CD4-positive, alpha-beta T cell (primary cell): ENCODE measurements around the gene SNRNP70. TPM values are rescaled to one million over a fixed set of nuclear protein-coding genes. Genes with fewer than 3 reads are reported as not detected.
"Not testable (repeated sequence)": the region's sequence is repeated elsewhere in the genome, so short reads cannot be mapped to it uniquely, and the experiment has no call there.

Source experiments
- ATAC-seq: fragments of 200-7000 bp; cut with Tn5 transposase; one replicate; pipeline ENCODE4 v1.10.0; 2022; ENCODE audit warnings: mild to moderate bottlenecking; ENCODE audit not compliant: poor library complexity
- CTCF ChIA-PET: fragments of 350-600 bp; sonication (Branson Sonifier 250); formaldehyde crosslinking; loops from one replicate; lab custom pipeline; 2021; ENCODE audit warnings: antibody characterized with exemption, inconsistent platforms; lab: Charles Lee
- POLR2A ChIA-PET: fragments of 350-600 bp; sonication (Branson Sonifier 250); formaldehyde crosslinking; loops from one replicate; lab custom pipeline; 2021; ENCODE audit warnings: antibody characterized with exemption, inconsistent platforms; lab: Charles Lee
- DNase-seq, 14 experiments: peaks; one replicate each; pipeline ENCODE4 v3.0.0-alpha.2; 2013 to 2020; ENCODE audit warnings: mixed read lengths in 2 of 14
- H3K27ac ChIP-seq, 2 donors: one replicate each; pipeline versions ENCODE4 v1.5.1 to v1.7.0; 2013; ENCODE audit warnings: low read length in 2 of 2, low read depth in 1 of 2, mild to moderate bottlenecking in 1 of 2
- H3K27me3 ChIP-seq, 2 experiments: 1 replicate in 1 of 2; 2 replicates in 1 of 2; pipeline versions ENCODE4 v1.6.1 to v1.7.0; 2013; ENCODE audit warnings: low read length in 2 of 2, control low read depth in 1 of 2, mild to moderate bottlenecking in 1 of 2, moderate library complexity in 1 of 2; ENCODE audit not compliant: insufficient read depth in 2 of 2, control insufficient read depth in 1 of 2
- H3K36me3 ChIP-seq: one replicate; pipeline ENCODE4 v1.6.1; 2013; ENCODE audit warnings: low read length, control low read depth; ENCODE audit not compliant: insufficient read depth
- H3K4me1 ChIP-seq: one replicate; pipeline ENCODE4 v1.6.1; 2013; ENCODE audit warnings: low read length, control low read depth; ENCODE audit not compliant: insufficient read depth
- H3K4me3 ChIP-seq: one replicate; pipeline ENCODE4 v1.5.1; 2013; ENCODE audit warnings: mild to moderate bottlenecking, low read length, moderate library complexity
- H3K9me3 ChIP-seq, 2 experiments: 1 replicate in 1 of 2; 2 replicates in 1 of 2; pipeline versions ENCODE4 v1.6.1 to v1.7.0; 2013; ENCODE audit warnings: low read length in 2 of 2, mild to moderate bottlenecking in 2 of 2, control low read depth in 1 of 2, moderate library complexity in 1 of 2; ENCODE audit not compliant: control insufficient read depth in 1 of 2, insufficient read depth in 1 of 2
- H3K27ac Mint-ChIP-seq: one replicate; pipeline ENCODE4 v1.8.0; 2020; ENCODE audit warnings: mixed read lengths
- H3K27me3 Mint-ChIP-seq: one replicate; pipeline ENCODE4 v1.8.0; 2021; ENCODE audit warnings: mixed read lengths
- H3K36me3 Mint-ChIP-seq: one replicate; pipeline ENCODE4 v1.8.0; 2021; ENCODE audit warnings: low read depth, mixed read lengths
- H3K4me1 Mint-ChIP-seq: one replicate; pipeline ENCODE4 v1.8.0; 2021; ENCODE audit warnings: low read depth, mixed read lengths
- H3K4me3 Mint-ChIP-seq: one replicate; pipeline ENCODE4 v1.8.0; 2020; ENCODE audit warnings: mild to moderate bottlenecking, mixed read lengths
- H3K9me3 Mint-ChIP-seq: one replicate; pipeline ENCODE4 v1.8.0; 2020; ENCODE audit warnings: mixed read lengths
- intact Hi-C, 2 experiments: fragments of 100-400 bp; cut with DNase I in 1 of 2; cut with micrococcal nuclease in 1 of 2; formaldehyde crosslinking; loops; one replicate each; pipeline versions ENCODE4 v1.15.1 to v1.9.0; 2023 to 2025; cut with DNase I, micrococcal nuclease
- total RNA-seq, 174 experiments: library from RNA in 2 of 174; stranded (reverse) in 2 of 174; gene quantifications; one replicate each; pipeline ENCODE4 v1.2.3 and lab custom pipeline; 2021 to 2026
- TF ChIP-seq, protein P1 (sequence below): fragments of 200-600 bp; IDR thresholded peaks from one replicate; pipeline ENCODE4 v1.8.0; 2022; ENCODE audit warnings: antibody characterized with exemption, mild to moderate bottlenecking

The SNRNP70 gene
- total RNA-seq, 2 experiments from 2014 or later: 375 to 397 TPM

DNA sequence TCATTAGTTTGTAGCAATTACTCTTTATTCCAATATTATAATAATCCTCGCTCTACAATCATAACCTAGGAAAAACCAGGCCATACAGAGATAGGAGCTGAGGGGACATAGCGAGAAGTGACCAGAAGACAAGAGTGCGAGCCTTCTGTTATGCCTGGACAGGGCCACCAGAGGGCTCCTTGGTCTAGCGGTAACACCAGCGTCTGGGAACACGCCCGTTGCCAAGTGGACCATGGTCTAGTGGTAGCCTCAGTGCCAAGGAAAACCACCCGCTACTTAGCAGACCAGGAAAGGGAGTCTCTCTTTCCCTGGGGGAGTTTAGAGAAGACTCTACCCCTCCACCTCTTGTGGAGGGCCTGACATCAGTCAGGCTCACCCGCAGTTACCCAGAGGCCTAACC is 10.4 kb upstream of the SNRNP70 start:
- H3K36me3 Mint-ChIP-seq, H3K4me3 Mint-ChIP-seq, H3K4me1 ChIP-seq, H3K27ac ChIP-seq, H3K9me3 Mint-ChIP-seq, ATAC-seq, intact Hi-C loops, H3K36me3 ChIP-seq, H3K27ac Mint-ChIP-seq, H3K4me3 ChIP-seq, POLR2A ChIA-PET: not testable (repeated sequence)
- H3K27me3 Mint-ChIP-seq: peaks cover 59% of the 10 kb centered on the region
- DNase-seq: peak in 2 of 14 experiments; percentile 26 to 33
- CTCF ChIA-PET: interaction anchor here (1.1 to 1.7 kb wide), 2 partner anchors 39 to 81 kb away, joined by 3 to 5 read pairs; partner anchors contain the start of genes GYS1, LIN7B and RUVBL2
- TF ChIP-seq, protein P1, sequence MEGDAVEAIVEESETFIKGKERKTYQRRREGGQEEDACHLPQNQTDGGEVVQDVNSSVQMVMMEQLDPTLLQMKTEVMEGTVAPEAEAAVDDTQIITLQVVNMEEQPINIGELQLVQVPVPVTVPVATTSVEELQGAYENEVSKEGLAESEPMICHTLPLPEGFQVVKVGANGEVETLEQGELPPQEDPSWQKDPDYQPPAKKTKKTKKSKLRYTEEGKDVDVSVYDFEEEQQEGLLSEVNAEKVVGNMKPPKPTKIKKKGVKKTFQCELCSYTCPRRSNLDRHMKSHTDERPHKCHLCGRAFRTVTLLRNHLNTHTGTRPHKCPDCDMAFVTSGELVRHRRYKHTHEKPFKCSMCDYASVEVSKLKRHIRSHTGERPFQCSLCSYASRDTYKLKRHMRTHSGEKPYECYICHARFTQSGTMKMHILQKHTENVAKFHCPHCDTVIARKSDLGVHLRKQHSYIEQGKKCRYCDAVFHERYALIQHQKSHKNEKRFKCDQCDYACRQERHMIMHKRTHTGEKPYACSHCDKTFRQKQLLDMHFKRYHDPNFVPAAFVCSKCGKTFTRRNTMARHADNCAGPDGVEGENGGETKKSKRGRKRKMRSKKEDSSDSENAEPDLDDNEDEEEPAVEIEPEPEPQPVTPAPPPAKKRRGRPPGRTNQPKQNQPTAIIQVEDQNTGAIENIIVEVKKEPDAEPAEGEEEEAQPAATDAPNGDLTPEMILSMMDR: peak; percentile 40
- H3K4me1 Mint-ChIP-seq: peaks cover 11% of the 10 kb centered on the region
- peaks cover 0 to 21% of the 10 kb centered on the region in 2 experiments for H3K9me3 ChIP-seq
- peaks cover 25 to 39% of the 10 kb centered on the region in 2 experiments for H3K27me3 ChIP-seq

DNA sequence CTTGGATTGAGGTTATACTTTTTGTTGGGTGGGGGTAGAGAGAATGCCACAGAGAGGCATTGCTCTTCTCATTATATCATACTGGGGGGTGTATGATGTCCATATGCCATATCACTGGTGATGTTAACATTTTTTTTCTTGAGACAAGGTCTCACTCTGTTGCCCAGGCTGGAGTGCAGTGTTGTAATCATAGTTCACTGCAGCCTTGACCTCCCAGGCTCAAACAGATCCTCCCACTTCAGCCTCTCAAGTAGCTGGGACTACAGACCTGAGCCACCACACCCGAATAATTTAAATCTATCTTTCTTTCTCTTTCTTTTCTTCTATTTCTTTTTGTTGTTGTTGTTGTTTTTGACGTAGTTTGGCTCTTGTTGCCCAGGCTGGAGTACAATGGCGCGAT is 4.9 kb upstream of the SNRNP70 start:
- DNase-seq (no peak), ATAC-seq (no peak)
- no peaks in the 10 kb centered on the region for H3K36me3 ChIP-seq
- H3K27ac ChIP-seq: no peak overlapping the region
- H3K27ac Mint-ChIP-seq: no peak overlapping the region
- H3K4me3 Mint-ChIP-seq: no peak overlapping the region
- H3K36me3 Mint-ChIP-seq: peaks cover 7% of the 10 kb centered on the region
- POLR2A ChIA-PET: no interaction called here
- H3K4me1 Mint-ChIP-seq: peaks cover 8% of the 10 kb centered on the region
- H3K9me3 Mint-ChIP-seq: no peaks in the 10 kb centered on the region
- peaks cover 23% of the 10 kb centered on the region for H3K27me3 Mint-ChIP-seq
- CTCF ChIA-PET: no interaction called here
- TF ChIP-seq, protein P1: no peak
- no peaks in the 10 kb centered on the region for H3K9me3 ChIP-seq
- peaks cover 8% of the 10 kb centered on the region for H3K4me1 ChIP-seq
- no peak overlapping the region for H3K4me3 ChIP-seq
- H3K27me3 ChIP-seq: peaks cover 4 to 6% of the 10 kb centered on the region in 2 experiments
- intact Hi-C loops: loop anchor here in 1 of 2 experiments (5.0 to 10.0 kb wide), 3 partner anchors 83 to 1724 kb away; partner anchors contain the start of gene RPL13A

DNA sequence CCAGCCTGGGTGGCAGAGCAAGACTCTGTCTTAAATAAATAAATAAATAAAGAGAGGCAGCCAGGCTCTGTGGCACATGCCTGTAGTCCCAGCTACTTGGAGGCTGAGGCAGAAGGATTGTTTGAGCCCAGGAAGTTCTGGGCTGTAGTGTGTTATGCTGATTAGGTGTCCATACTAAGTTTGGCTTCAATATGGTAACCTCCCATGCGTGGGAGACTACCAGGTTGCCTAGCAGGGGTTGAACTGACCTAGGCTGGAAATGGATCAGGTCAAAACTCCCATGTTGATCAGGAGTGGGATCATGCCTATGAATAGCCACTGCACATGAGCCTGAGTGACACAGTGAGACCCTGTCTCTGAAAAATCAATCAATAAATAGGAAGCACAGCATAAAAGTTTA is 4.0 kb upstream of the SNRNP70 start:
- H3K36me3 ChIP-seq: no peaks in the 10 kb centered on the region
- H3K36me3 Mint-ChIP-seq: peaks cover 16% of the 10 kb centered on the region
- H3K27me3 ChIP-seq: peaks cover 2 to 3% of the 10 kb centered on the region in 2 experiments
- H3K27ac Mint-ChIP-seq: no peak overlapping the region
- DNase-seq (no peak), ATAC-seq (no peak)
- POLR2A ChIA-PET: no interaction called here
- TF ChIP-seq, protein P1: no peak
- H3K9me3 Mint-ChIP-seq: no peaks in the 10 kb centered on the region
- no peaks in the 10 kb centered on the region for H3K9me3 ChIP-seq
- no peak overlapping the region for H3K4me3 Mint-ChIP-seq
- no peak overlapping the region for H3K4me3 ChIP-seq
- intact Hi-C loops: loop anchor here in 1 of 2 experiments (5.0 to 10.0 kb wide), 3 partner anchors 84 to 1724 kb away; partner anchors contain the start of gene RPL13A
- H3K4me1 Mint-ChIP-seq: peaks cover 14% of the 10 kb centered on the region
- H3K4me1 ChIP-seq: peaks cover 16% of the 10 kb centered on the region
- no peak overlapping the region for H3K27ac ChIP-seq
- CTCF ChIA-PET: no interaction called here
- H3K27me3 Mint-ChIP-seq: peaks cover 14% of the 10 kb centered on the region
